Gastrocnemius medialis (tissue), 4 donors: Measurements from ENCODE around the gene ERBB3.

ENCODE experiments used
- POLR2A ChIP-seq, 2 donors: fragments of 450-650 bp; IDR thresholded peaks; one replicate each; pipeline ENCODE4 v1.6.1; 2017; ENCODE audit warnings: antibody characterized with exemption in 2 of 2, mild to moderate bottlenecking in 2 of 2, moderate library complexity in 2 of 2
- TF ChIP-seq, protein P1 (sequence below), 5 experiments: fragments of 450-650 bp in 3 of 5; fragments of 200-600 bp in 2 of 5; sonication (generic) in 2 of 5; IDR thresholded peaks in 4 of 5; conservative IDR thresholded peaks in 1 of 5; 1 replicate in 4 of 5; 2 replicates in 1 of 5; pipeline ENCODE4 v1.5.1; 2016 to 2019; ENCODE audit warnings: antibody characterized with exemption in 5 of 5, mild to moderate bottlenecking in 3 of 5, moderate library complexity in 3 of 5

DNA sequence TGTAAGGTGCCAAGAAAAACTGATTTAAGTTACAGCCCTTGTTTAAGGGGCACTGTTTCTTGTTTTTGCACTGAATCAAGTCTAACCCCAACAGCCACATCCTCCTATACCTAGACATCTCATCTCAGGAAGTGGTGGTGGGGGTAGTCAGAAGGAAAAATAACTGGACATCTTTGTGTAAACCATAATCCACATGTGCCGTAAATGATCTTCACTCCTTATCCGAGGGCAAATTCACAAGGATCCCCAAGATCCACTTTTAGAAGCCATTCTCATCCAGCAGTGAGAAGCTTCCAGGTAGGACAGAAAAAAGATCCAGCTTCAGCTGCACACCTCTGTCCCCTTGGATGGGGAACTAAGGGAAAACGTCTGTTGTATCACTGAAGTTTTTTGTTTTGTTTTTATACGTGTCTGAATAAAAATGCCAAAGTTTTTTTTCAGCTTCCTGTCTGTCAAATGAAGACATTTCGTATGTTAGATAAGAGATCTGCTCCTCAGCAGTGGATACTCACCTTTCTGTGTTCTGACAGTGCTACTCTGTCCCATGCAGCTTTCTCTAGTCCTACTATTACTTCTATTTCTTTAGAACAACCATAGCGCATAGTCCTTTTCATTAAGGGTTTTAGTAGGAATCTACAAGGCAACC, 23.2 kb downstream of the ERBB3 start:
- TF ChIP-seq, protein P1, sequence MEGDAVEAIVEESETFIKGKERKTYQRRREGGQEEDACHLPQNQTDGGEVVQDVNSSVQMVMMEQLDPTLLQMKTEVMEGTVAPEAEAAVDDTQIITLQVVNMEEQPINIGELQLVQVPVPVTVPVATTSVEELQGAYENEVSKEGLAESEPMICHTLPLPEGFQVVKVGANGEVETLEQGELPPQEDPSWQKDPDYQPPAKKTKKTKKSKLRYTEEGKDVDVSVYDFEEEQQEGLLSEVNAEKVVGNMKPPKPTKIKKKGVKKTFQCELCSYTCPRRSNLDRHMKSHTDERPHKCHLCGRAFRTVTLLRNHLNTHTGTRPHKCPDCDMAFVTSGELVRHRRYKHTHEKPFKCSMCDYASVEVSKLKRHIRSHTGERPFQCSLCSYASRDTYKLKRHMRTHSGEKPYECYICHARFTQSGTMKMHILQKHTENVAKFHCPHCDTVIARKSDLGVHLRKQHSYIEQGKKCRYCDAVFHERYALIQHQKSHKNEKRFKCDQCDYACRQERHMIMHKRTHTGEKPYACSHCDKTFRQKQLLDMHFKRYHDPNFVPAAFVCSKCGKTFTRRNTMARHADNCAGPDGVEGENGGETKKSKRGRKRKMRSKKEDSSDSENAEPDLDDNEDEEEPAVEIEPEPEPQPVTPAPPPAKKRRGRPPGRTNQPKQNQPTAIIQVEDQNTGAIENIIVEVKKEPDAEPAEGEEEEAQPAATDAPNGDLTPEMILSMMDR (IDR thresholded peaks at IDR 0.05 in 4 of 5, conservative IDR thresholded peaks at IDR 0.05 in 1 of 5), result no peak
- no peak for TF ChIP-seq POLR2A (IDR thresholded peaks at IDR 0.05)
